HG03045 (cell line): ENCODE data around the gene GLYATL1.
"Not testable (repeated sequence)": the region's sequence is repeated elsewhere in the genome, so short reads cannot be mapped to it uniquely, and the experiment has no call there.

Experiments used
- ATAC-seq: cut with Tn5 transposase; IDR thresholded peaks from one replicate; pipeline ENCODE4 v1.9.1; 2021; ENCODE audit warnings: mild to moderate bottlenecking, moderate library complexity; ENCODE audit not compliant: unreplicated experiment

The GLYATL1 gene

GRCh38 chr11:58992489-58992888 is 53.2 kb downstream of the GLYATL1 start:
- no peak for ATAC-seq

DNA sequence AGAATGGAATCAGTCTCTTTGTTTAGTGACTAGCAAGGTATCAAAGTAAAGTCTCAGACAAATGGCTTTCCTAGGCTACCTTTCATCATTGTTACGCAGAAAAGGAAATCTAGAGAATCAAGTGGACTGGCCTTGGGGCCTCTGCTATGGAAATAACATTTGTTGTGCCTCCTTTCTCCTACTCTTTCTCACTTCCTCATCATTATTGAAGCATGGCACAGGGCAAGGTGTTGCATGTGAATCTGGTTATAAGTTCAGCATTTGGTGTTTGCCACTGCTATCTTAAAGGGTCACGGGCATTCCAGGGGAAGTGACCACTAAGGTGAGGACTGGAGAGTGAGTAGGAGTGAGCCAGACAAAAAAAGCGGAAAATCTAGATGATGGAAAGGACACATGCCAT is 54.9 kb downstream of the GLYATL1 start:
- no peak for ATAC-seq

- ATAC-seq: no peak
Measured at GRCh38 chr11:58998480-58999290, 59.4 kb downstream of the GLYATL1 start.

GRCh38 chr11:58999291-58999680 is 60.0 kb downstream of the GLYATL1 start:
- no peak for ATAC-seq

- ATAC-seq: no peak
Measured at GRCh38 chr11:59000003-59000402, 60.7 kb downstream of the GLYATL1 start.

DNA sequence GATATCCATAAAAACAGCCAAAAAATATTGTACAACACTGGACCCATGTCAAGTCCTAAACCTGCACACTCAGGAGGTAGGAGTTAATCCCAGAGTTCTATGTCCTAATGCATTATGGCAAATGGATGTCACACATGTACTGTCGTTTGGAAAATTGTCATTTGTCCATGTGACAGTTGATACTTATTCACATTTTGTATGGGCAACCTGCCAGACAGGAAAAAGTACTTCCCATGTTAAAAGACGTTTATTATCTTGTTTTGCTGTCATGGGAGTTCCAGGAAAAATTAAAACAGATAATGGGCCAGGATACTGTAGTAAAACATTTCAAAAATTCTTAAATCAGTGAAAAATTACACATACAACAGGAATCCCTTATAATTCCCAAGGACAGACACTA is 62.7 kb downstream of the GLYATL1 start:
- not testable (repeated sequence) for ATAC-seq
